GM23338 (cell line): Measurements from ENCODE around the gene PHGDH. TPM values are rescaled to one million over a fixed set of nuclear protein-coding genes. Genes with fewer than 3 reads are reported as not detected.

Source experiments
- ATAC-seq: fragments of 200-7000 bp; cut with Tn5 transposase; 3 replicates; pipeline ENCODE4 v1.9.1; 2020
- DNase-seq: peaks from one replicate; pipeline ENCODE4 v3.0.0-alpha.2; 2015; ENCODE audit warnings: low spot score
- H2AFZ ChIP-seq: fragments of 200-600 bp; sonication (generic); 2 replicates; pipeline ENCODE4 v1.8.0; 2016; ENCODE audit warnings: antibody characterized with exemption, mild to moderate bottlenecking, moderate library complexity
- H3F3A ChIP-seq: fragments of 200-600 bp; sonication (generic); replicated peaks from 2 replicates; pipeline ENCODE4 v1.8.0; 2017; ENCODE audit warnings: antibody characterized with exemption, mixed run types, low read depth
- H3K27ac ChIP-seq: fragments of 200-600 bp; sonication (generic); 2 replicates; pipeline ENCODE4 v1.6.1; 2016; ENCODE audit warnings: low read depth
- H3K27me3 ChIP-seq: fragments of 200-600 bp; sonication (generic); 2 replicates; pipeline ENCODE4 v1.8.0; 2016; ENCODE audit warnings: mild to moderate bottlenecking, mixed run types, moderate library complexity; ENCODE audit not compliant: insufficient read depth
- H3K36me3 ChIP-seq: fragments of 200-600 bp; sonication (generic); 2 replicates; pipeline ENCODE4 v1.8.0; 2016; ENCODE audit warnings: mild to moderate bottlenecking; ENCODE audit not compliant: insufficient read depth
- H3K4me1 ChIP-seq: fragments of 200-600 bp; sonication (generic); 2 replicates; pipeline ENCODE4 v1.8.0; 2016; ENCODE audit warnings: mild to moderate bottlenecking, moderate library complexity; ENCODE audit not compliant: insufficient read depth
- H3K4me2 ChIP-seq: fragments of 200-600 bp; sonication (generic); 2 replicates; pipeline ENCODE4 v1.7.1; 2017; ENCODE audit warnings: mixed run types
- H3K4me3 ChIP-seq: fragments of 200-600 bp; sonication (generic); 2 replicates; pipeline ENCODE4 v1.6.1; 2016; ENCODE audit warnings: mixed run types
- H3K79me2 ChIP-seq: fragments of 200-600 bp; sonication (generic); replicated peaks from 2 replicates; pipeline ENCODE4 v1.8.0; 2017; ENCODE audit warnings: mild to moderate bottlenecking; ENCODE audit not compliant: insufficient read depth
- H3K9me2 ChIP-seq: fragments of 200-600 bp; sonication (generic); 2 replicates; pipeline ENCODE4 v1.8.0; 2017; ENCODE audit not compliant: insufficient read depth
- H4K20me1 ChIP-seq: fragments of 200-600 bp; sonication (generic); replicated peaks from 2 replicates; pipeline ENCODE4 v1.8.0; 2017; ENCODE audit warnings: mild to moderate bottlenecking; ENCODE audit not compliant: insufficient read depth
- H3K27ac Mint-ChIP-seq: 2 replicates; pipeline ENCODE4 v1.8.0; 2020; ENCODE audit warnings: inconsistent platforms, mild to moderate bottlenecking, moderate library complexity, mixed read lengths
- H3K27me3 Mint-ChIP-seq: 3 replicates; pipeline ENCODE4 v1.8.0; 2022; ENCODE audit warnings: low read depth, mild to moderate bottlenecking, moderate library complexity, mixed read lengths, inconsistent platforms; ENCODE audit not compliant: insufficient read depth, poor library complexity
- H3K36me3 Mint-ChIP-seq: 3 replicates; pipeline ENCODE4 v1.8.0; 2021; ENCODE audit warnings: low read depth, mild to moderate bottlenecking, inconsistent platforms, moderate library complexity, mixed read lengths
- H3K4me1 Mint-ChIP-seq: 3 replicates; pipeline ENCODE4 v1.8.0; 2020; ENCODE audit warnings: mild to moderate bottlenecking, inconsistent platforms, mixed read lengths
- H3K4me3 Mint-ChIP-seq: 3 replicates; pipeline ENCODE4 v1.8.0; 2021; ENCODE audit warnings: moderate library complexity, mild to moderate bottlenecking, inconsistent platforms, mixed read lengths
- H3K9me3 Mint-ChIP-seq: 3 replicates; pipeline ENCODE4 v1.8.0; 2020; ENCODE audit warnings: moderate library complexity, mild to moderate bottlenecking, inconsistent platforms, mixed read lengths
- CREB1 ChIP-seq: fragments of 250-450 bp; sonication (Bioruptor Pico); IDR thresholded peaks from 2 replicates; pipeline ENCODE4 v1.5.0; 2020; ENCODE audit warnings: low read depth, mild to moderate bottlenecking, moderate library complexity
- CTCF ChIP-seq, 2 experiments: fragments of 200-600 bp in 1 of 2; sonication (generic) in 1 of 2; conservative IDR thresholded peaks; 2 replicates each; pipeline versions ENCODE4 v1.5.1 to v1.6.1; 2016 to 2017; ENCODE audit warnings: antibody characterized with exemption in 2 of 2, low read depth in 2 of 2, mild to moderate bottlenecking in 2 of 2, moderate library complexity in 1 of 2
- ETS1 ChIP-seq: IDR thresholded peaks from 2 replicates; pipeline ENCODE4 v1.6.1; 2016; ENCODE audit warnings: antibody characterized with exemption
- EZH2 ChIP-seq: fragments of 200-600 bp; sonication (generic); IDR thresholded peaks from one replicate; pipeline ENCODE4 v1.8.0; 2017; ENCODE audit warnings: antibody characterized with exemption, mild to moderate bottlenecking, low read depth; ENCODE audit not compliant: unreplicated experiment
- JUNB ChIP-seq: IDR thresholded peaks from one replicate; pipeline ENCODE4 v1.6.1; 2016; ENCODE audit warnings: antibody characterized with exemption; ENCODE audit not compliant: unreplicated experiment
- NANOG ChIP-seq: IDR thresholded peaks from 2 replicates; pipeline ENCODE4 v1.6.1; 2016; ENCODE audit warnings: antibody characterized with exemption, borderline replicate concordance
- POLR2AphosphoS5 ChIP-seq: IDR thresholded peaks from 2 replicates; pipeline ENCODE4 v1.6.1; 2016; ENCODE audit warnings: antibody characterized with exemption, low read depth
- REST ChIP-seq: IDR thresholded peaks from one replicate; pipeline ENCODE4 v1.6.1; 2018; ENCODE audit warnings: antibody characterized with exemption; ENCODE audit not compliant: unreplicated experiment
- STAT1 ChIP-seq: IDR thresholded peaks from one replicate; pipeline ENCODE4 v1.6.1; 2016; ENCODE audit warnings: antibody characterized with exemption; ENCODE audit not compliant: unreplicated experiment
- ZNF114 ChIP-seq: fragments of 250-450 bp; sonication (Bioruptor Pico); IDR thresholded peaks from 2 replicates; pipeline ENCODE4 v1.5.0; 2020; ENCODE audit warnings: mild to moderate bottlenecking, moderate library complexity
- ZNF331 ChIP-seq: fragments of 250-450 bp; sonication (Bioruptor Pico); IDR thresholded peaks from 2 replicates; pipeline ENCODE4 v1.5.0; 2020; ENCODE audit warnings: low read depth, mild to moderate bottlenecking, moderate library complexity
- ZNF462 ChIP-seq: fragments of 250-450 bp; sonication (Bioruptor Pico); IDR thresholded peaks from 2 replicates; pipeline ENCODE4 v1.5.0; 2020; ENCODE audit warnings: mild to moderate bottlenecking, moderate library complexity
- polyA plus RNA-seq: library from polyadenylated mRNA; unstranded; fragments of >200 nt; fragmentation: Nextera tagmentation; extraction: Ambion mirVana; gene quantifications from 2 replicates; pipeline ENCODE4 v1.2.1, GENCODE V29; 2016
- total RNA-seq: library from RNA; depleted of rRNA; stranded (reverse); fragments of >200 nt; shearing (Covaris generic); gene quantifications from 2 replicates; pipeline ENCODE4 v1.2.3, GENCODE V29; 2014

The PHGDH gene
- total and polyA plus RNA-seq, 2 experiments from 2014 or later = 612 to 885 TPM

- Histone ChIP-seq H3K4me3 (no peak overlapping the region), H3F3A (peaks cover 38% of the 10 kb centered on the region), H3K27ac (no peak overlapping the region), H2AFZ (no peak overlapping the region), H3K4me2 (no peak overlapping the region), H3K9me2 (no peaks in the 10 kb centered on the region), H3K4me1 (peaks cover 20% of the 10 kb centered on the region), H4K20me1 (peaks cover 14% of the 10 kb centered on the region), H3K27me3 (no peaks in the 10 kb centered on the region), H3K36me3 (peaks cover 30% of the 10 kb centered on the region), H3K79me2 (no peaks in the 10 kb centered on the region)
- H3K4me1 Mint-ChIP-seq = peaks cover 39% of the 10 kb centered on the region
- DNase-seq (no peak), ATAC-seq (no peak)
- H3K27me3 Mint-ChIP-seq = peaks cover 24% of the 10 kb centered on the region
- H3K4me3 Mint-ChIP-seq = no peak overlapping the region
- H3K36me3 Mint-ChIP-seq = peaks cover 73% of the 10 kb centered on the region
- no peak overlapping the region for H3K27ac Mint-ChIP-seq
- TF ChIP-seq CREB1 (CRISPR knock-in tag) = no peak
- TF ChIP-seq CTCF (conservative IDR thresholded peaks at IDR 0.05; ENCODE audit: low read depth in 2 of 2) = no peak
- TF ChIP-seq REST = no peak
- TF ChIP-seq EZH2 = no peak
- no peak for TF ChIP-seq ZNF114
- TF ChIP-seq STAT1 = no peak
- TF ChIP-seq ZNF462 (CRISPR knock-in tag) = no peak
- no peak for TF ChIP-seq POLR2AphosphoS5
- TF ChIP-seq ZNF331 (CRISPR knock-in tag) = no peak
- TF ChIP-seq NANOG = no peak
- TF ChIP-seq JUNB = no peak
- no peak for TF ChIP-seq ETS1
- H3K9me3 Mint-ChIP-seq = no peaks in the 10 kb centered on the region
Observed at GRCh38 chr1:119742677-119743076, 30.9 kb downstream of the PHGDH start.
